Measurements from ENCODE around the gene OR6J1.

Gene OR6J1

GRCh38 chr14:22598099-22598895, 45.9 kb downstream of the OR6J1 start, which contains the start of gene ABHD4:
Gene ABHD4 (plus strand): TSS chr14:22598300. CDS start chr14:22598307, 7 bp downstream.
- Histone ChIP-seq H3K36me3 (ENCODE audit: low read depth) (peaks cover 12% of the 10 kb centered on the region), H3K27me3 (ENCODE audit: insufficient read depth, poor library complexity, severe bottlenecking) (no peaks in the 10 kb centered on the region), H3K4me3 (ENCODE audit: severe bottlenecking) (peak within 1 kb of the TSS; percentile 47), H3K27ac (ENCODE audit: poor library complexity, severe bottlenecking) (peak within 1 kb of the TSS; percentile 62), H3K9me3 (ENCODE audit: severe bottlenecking) (no peaks in the 10 kb centered on the region), H3K4me1 (ENCODE audit: insufficient read depth, poor library complexity, severe bottlenecking) (peaks cover 22% of the 10 kb centered on the region)
- no peak for TF ChIP-seq CTCF (IDR thresholded peaks at IDR 0.05; ENCODE audit: poor library complexity, severe bottlenecking)
- ATAC-seq (ENCODE audit: low read depth) (peak; percentile 77), DNase-seq (ENCODE audit: low spot score) (no peak)

GRCh38 chr14:22597771-22598098, 46.4 kb downstream of the OR6J1 start:
- no peaks in the 10 kb centered on the region for H3K27me3 ChIP-seq (ENCODE audit: insufficient read depth, poor library complexity, severe bottlenecking)
- peak overlapping the region; percentile 62 for H3K27ac ChIP-seq (ENCODE audit: poor library complexity, severe bottlenecking)
- H3K4me3 ChIP-seq (ENCODE audit: severe bottlenecking): peak overlapping the region; percentile 47
- peaks cover 11% of the 10 kb centered on the region for H3K36me3 ChIP-seq (ENCODE audit: low read depth)
- no peak for TF ChIP-seq CTCF (IDR thresholded peaks at IDR 0.05; ENCODE audit: poor library complexity, severe bottlenecking)
- ATAC-seq (ENCODE audit: low read depth) (no peak; the same call in 2 of the 3 replicates), DNase-seq (ENCODE audit: low spot score) (no peak)
- H3K4me1 ChIP-seq (ENCODE audit: insufficient read depth, poor library complexity, severe bottlenecking): peaks cover 17% of the 10 kb centered on the region
- no peaks in the 10 kb centered on the region for H3K9me3 ChIP-seq (ENCODE audit: severe bottlenecking)

- peaks cover 7% of the 10 kb centered on the region for H3K36me3 ChIP-seq (ENCODE audit: low read depth)
- H3K4me1 ChIP-seq (ENCODE audit: insufficient read depth, poor library complexity, severe bottlenecking): peaks cover 12% of the 10 kb centered on the region
- H3K4me3 ChIP-seq (ENCODE audit: severe bottlenecking): no peak overlapping the region
- no peak for TF ChIP-seq CTCF (IDR thresholded peaks at IDR 0.05; ENCODE audit: poor library complexity, severe bottlenecking)
- no peak for DNase-seq (ENCODE audit: low spot score)
- no peak overlapping the region for H3K27ac ChIP-seq (ENCODE audit: poor library complexity, severe bottlenecking)
- no peaks in the 10 kb centered on the region for H3K9me3 ChIP-seq (ENCODE audit: severe bottlenecking)
- ATAC-seq (ENCODE audit: low read depth): no peak
- no peaks in the 10 kb centered on the region for H3K27me3 ChIP-seq (ENCODE audit: insufficient read depth, poor library complexity, severe bottlenecking)
Observed at GRCh38 chr14:22597265-22597664, 46.9 kb downstream of the OR6J1 start.

- Histone ChIP-seq H3K27ac (ENCODE audit: poor library complexity, severe bottlenecking) (no peak overlapping the region), H3K4me3 (ENCODE audit: severe bottlenecking) (no peak overlapping the region), H3K9me3 (ENCODE audit: severe bottlenecking) (no peaks in the 10 kb centered on the region), H3K36me3 (ENCODE audit: low read depth) (no peaks in the 10 kb centered on the region), H3K4me1 (ENCODE audit: insufficient read depth, poor library complexity, severe bottlenecking) (peaks cover 9% of the 10 kb centered on the region), H3K27me3 (ENCODE audit: insufficient read depth, poor library complexity, severe bottlenecking) (no peaks in the 10 kb centered on the region)
- TF ChIP-seq CTCF (IDR thresholded peaks at IDR 0.05; ENCODE audit: poor library complexity, severe bottlenecking): no peak
- no peak for ATAC-seq (ENCODE audit: low read depth)
- DNase-seq (ENCODE audit: low spot score): no peak
Observed at GRCh38 chr14:22596354-22596879, 47.7 kb downstream of the OR6J1 start.
